Left colon (tissue), 2 donors: ENCODE data around the gene EFNA2. TPM values are rescaled to one million over a fixed set of nuclear protein-coding genes. Genes with fewer than 3 reads are reported as not detected.

Source experiments
- ATAC-seq: fragments of 200-7000 bp; cut with Tn5 transposase; one replicate; pipeline ENCODE4 v1.9.1; 2020; ENCODE audit warnings: mild to moderate bottlenecking, moderate library complexity
- DNase-seq, 2 donors: peaks; one replicate each; pipeline ENCODE4 v3.0.0-alpha.2; 2020
- intact Hi-C, 2 donors: fragments of 100-400 bp; cut with DNase I in 1 of 2; cut with micrococcal nuclease in 1 of 2; formaldehyde crosslinking; loops; one replicate each; pipeline versions ENCODE4 v1.11.2 to v1.14.0; 2022; cut with DNase I, micrococcal nuclease
- total RNA-seq, 2 donors: library from RNA; stranded (reverse); fragmentation: NEBNext Ultra II Directional; extraction: Animal tissue kit (Norgen Biotek cat#: 25700); gene quantifications; one replicate each; pipeline ENCODE4 v1.2.1, GENCODE V29; 2021
- donor health status: DM: no; HTN: no; CAD: no.
- donor health status: DM: yes; HTN: yes; CAD: no.

The EFNA2 gene
- total RNA-seq, 2 donors from 2014 or later = 83.8 to 85.4 TPM

DNA sequence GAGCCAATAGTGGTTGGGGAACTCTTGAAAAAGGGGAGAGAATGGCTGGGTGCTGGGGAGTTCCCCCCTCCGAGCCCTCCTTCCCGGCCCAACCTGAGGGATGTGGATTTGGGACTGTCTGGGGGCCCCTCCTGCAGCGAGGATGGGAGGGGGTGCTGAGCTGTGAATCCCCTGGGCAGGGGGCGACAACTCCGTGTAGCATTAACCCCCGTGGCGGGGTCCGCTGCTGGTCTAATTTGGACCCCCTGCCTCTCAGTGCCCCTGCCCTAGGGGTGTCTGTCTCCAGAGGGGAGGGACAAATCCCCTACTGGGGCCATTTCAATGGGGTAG lies 27.5 kb upstream of the EFNA2 start:
- DNase-seq (no peak), ATAC-seq (no peak)
- intact Hi-C loops = no loop called here

DNA sequence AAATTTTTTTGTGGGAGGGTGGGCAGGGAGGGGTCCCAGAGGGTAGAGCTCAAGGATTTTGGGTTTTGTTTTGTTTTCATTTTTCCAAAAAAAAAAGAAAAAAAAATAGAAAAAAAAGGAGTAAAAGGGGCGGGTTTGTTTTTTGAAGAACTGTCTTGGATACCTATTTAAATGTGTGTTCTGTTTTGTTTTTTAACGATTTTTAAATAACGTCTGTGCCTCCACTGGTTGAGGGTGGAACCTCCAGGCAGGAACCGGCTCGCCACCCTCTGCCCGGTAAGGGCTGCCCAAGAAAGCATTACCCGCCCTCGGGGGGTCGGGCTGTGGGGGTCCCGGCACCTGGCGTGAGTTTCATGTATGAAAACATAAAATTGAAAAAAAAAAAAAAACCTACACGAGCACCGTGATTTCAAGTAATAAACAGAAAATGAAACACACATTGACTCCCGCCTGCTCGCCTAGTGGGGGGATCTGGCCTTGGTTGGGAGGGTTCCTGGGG lies 26.9 kb upstream of the EFNA2 start:
- intact Hi-C loops = no loop called here
- ATAC-seq = no peak
- peak in 1 of 2 donors; percentile 45 for DNase-seq

DNA sequence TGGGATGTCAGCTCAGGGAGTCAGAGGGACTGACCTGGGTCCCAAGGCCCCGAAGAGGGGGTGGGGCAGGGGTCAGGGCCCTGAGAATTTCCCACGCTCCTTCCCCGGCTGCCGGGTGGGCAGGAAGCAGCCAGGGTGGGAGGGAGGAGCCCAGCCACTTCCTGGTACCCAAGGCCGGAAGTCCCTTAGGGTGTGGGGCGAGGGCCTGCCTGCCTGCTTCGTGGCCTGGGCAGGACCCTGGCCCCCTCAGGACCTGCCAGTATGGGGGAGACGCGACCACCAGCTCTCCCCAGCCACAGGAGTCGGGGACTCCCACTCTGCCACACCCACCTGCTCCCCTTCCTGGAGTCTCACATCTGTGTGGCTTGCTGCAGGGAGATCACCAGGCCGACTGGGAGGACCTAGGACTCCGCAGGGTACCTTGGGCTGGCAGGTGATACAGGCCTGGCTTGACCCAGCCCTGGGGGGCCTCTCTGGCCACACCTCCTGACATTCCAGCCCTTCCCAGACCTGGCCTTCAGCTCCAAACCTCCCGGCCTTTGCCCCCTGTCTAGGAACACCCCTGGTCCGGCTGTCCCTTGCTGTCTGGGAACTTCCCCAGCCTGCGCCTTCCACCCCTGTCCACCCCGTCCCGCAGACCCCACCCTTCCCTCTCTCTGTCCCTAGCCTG lies 26.3 kb upstream of the EFNA2 start:
- DNase-seq = peak; percentile 87 to 90
- peak; percentile 38 for ATAC-seq
- intact Hi-C loops = no loop called here

DNA sequence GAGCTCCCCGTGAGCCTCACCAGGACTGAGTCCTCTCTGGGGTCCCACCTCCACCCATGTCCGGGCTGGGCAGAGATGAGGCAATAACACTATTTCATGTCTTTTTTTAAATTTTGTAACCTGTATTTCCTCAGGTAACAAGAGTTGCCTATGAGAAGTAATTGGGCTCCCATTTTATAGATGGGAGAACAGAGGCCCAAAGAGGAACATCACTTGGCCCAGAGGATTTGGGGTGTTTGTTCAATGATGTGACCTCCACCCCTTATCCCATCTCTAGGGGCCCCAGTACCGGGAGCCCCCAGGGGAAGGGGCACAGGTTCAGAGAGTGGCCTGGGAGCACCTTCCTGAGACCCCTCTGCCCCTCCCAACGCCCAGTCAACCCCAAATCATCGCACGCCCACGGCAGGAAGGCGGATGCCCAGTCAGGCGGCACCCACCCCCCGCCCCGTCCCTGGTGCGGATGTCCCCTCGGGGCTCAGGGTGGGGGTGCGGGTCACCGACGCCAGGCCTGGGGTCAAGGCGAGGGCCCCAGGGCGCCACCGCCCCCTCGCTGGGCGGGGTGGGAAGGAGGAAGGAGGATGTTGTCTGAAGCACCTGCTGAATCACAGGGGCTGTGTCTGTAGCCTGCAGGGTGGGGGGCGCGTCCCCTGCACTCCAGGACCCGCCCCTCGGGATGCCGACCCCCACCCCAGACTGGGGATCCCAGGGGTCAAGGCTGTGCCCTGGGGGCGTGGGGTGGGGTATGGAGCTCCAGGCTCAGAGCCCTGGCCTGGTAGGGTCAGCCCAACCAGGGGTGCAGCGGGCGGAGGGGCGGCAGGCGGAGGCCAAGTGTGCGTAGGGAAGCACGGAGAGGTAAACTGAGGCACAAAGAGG lies 25.6 kb upstream of the EFNA2 start:
- ATAC-seq = peak; percentile 7
- intact Hi-C loops = no loop called here
- peak in 1 of 2 donors; percentile 68 for DNase-seq

DNA sequence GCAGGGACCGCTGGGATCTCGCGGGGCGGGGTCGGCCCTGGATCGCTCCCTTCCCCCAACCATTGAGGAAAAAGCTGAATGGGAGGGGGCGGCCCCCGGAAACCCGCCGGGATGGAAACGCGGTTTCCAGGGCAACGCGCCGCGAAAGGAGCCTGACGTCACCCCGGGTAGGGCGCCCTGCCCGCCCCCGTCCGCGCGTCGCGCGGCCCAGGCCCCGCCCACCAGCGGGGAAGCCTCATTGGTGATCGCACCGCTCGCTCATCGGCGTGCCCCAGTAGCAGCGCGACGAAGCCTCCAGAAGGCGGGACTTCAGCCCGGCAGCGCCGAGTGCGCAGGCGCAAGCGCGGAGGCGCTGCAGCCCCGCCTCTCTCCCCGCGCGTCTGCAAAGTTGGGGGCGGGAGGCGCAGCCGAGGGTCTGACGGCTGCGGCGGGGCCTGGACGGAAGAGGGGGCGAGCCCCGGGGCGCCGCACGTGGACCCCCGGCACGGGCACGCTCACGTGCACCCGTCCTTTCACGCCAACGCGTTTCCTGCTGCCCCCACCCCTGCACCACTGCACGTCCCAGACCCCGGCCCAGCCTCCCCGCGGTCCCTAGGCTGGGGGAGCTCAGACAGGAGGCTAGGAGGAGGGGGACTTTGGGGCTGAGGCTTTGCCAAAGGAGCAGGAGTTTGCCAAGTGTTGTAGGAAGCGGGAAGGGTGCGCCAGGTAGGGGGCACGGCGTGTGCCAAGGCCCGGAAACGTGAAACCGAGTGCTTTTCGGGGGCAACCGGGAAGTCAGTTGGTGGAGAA lies 24.7 kb upstream of the EFNA2 start:
- DNase-seq = peak; percentile 95 to 97
- ATAC-seq = peak; percentile 59
- intact Hi-C loops = no loop called here

DNA sequence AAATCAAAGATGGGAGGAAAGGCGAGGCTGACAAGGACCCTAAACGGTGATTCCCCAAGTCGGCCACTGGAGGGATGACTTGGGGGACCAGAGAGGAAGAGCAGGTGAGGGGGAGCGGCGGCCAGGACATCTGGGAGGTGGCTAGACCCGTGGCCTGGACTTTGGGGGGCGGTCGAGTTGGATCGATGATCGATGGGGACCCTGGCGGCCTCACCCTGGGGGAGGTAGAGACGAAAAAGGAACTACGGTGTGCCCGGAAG lies 24.2 kb upstream of the EFNA2 start:
- ATAC-seq (no peak), DNase-seq (no peak)
- intact Hi-C loops = no loop called here

DNA sequence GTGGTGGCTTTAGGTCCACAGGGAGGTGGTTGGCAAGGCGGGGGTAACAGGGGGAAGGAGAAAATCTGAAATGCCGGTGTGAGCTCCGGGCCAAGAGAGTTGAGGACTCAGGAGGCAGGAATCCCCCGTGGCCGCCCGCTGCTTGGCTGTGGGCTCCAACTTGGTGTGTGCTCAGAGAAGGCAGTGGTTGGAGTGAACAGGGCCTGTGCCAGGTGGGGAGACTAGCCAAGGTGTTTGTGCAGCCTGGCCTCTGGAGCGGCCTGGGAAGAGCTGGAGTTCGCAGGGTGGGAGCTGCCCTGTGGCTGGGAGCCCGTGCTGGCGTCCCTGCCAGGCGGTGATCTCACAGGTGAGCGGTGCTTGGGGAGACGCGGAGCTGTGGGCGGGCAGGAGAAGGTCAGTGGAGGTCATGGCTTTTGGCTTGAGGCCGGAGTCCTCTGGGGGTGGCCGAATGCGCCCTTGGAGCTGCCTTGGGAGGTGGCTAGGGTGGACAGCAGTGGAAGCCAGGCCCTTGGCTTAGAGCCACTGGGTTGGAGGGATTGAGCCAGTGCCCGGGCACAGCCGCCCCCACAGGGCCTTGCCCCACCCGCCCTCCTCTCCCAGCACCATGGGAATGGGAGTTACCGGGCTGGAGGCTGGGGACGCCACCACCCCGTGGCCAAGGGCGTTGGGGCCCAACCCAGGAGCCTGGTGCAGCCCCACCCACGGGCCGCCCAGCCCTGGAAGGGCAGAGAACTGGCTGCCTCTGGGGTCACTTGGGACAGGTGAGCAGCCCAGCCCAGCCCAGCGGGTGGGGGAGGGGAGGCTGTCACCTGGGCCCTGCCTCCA lies 23.7 kb upstream of the EFNA2 start:
- intact Hi-C loops = no loop called here

DNA sequence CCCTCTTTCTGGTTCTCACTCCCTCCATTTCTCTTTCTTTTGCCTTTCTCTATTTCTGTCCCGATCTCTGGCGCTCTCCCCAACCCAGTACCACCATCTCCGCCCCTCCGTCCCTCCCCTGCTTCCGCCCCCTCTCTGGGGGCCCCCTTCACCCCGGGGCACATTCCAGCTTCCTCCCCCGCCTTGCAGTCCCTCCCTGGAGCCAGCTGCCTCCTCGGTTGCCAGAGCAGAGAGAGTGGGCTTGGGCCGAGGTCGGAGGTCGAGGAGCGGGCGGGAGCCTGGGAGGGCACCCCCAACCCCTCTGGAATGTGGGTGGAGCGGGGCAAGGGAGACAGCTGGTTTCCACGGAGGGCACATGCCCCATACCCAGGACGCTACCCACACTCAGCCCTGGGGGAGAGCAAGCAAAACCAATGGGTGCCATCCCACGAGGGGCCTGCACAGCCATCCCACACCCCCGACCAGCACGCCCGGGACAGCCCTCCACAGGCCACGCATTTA lies 23.0 kb upstream of the EFNA2 start:
- no peak for ATAC-seq
- DNase-seq = no peak
- intact Hi-C loops = no loop called here

More for the DNA sequence above, 23.7 kb upstream of the EFNA2 start:
- DNase-seq (peak; percentile 94 to 95), ATAC-seq (peak; percentile 53)

DNA sequence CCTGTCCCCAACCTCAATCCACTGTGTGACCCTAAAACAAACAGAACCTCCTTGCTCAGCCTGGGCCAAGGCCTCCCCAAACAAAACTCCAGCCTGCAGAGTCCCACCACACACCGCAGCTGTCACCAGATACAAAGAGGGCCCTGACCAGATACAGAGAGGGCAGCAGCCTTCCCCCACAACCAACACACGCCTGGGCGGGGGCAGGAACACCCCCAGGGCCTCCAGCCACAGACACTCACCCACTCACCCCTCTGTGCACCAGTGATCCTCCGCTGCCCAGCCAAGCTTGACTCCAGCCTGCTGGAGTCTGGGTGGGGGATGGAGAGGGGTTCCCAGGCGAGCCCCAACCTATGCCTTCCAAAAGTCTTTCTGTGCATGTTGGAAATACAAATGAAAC lies 22.5 kb upstream of the EFNA2 start:
- ATAC-seq (no peak), DNase-seq (no peak)
- intact Hi-C loops = no loop called here

DNA sequence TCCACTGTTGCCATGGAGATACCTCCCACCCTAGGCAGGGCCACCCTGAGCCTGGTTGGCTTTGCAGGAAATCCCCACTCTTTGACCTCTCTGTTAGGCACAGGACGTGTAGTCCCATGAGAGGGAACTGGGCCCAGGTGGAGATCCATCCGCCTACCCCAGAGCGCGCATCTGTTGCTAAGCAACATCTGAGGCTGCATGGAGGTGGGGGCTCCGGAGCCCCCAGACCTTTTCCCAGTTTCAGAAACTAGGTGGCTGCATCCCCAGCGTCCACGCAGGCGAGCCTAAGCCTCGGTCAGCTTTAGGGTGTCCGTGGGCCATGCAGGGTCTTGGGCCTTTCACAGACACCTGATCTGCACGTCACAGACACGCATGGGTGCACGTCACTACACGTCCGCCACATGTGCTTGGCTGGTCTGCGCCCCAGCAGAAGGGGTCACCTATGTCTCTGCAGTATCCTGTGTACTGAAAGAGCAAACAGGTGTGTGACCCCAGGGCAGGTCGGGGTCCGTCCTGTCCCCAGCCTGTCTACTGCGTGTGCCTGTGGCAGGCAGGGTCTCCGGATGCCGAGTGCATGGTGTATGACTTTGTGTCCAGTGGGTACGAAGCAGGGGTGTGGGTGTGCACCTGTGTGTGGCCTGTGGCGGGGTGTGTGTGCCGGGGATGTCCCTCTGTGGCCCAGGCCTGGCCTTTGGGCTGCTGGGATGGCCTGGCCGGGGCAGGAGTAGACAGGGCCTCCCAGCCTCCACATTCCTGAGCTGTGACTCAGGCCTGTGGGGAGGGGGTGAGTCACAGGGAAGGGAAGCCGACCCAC lies 20.7 kb upstream of the EFNA2 start:
- DNase-seq (peak; percentile 60 to 80), ATAC-seq (no peak)
- intact Hi-C loops = no loop called here

DNA sequence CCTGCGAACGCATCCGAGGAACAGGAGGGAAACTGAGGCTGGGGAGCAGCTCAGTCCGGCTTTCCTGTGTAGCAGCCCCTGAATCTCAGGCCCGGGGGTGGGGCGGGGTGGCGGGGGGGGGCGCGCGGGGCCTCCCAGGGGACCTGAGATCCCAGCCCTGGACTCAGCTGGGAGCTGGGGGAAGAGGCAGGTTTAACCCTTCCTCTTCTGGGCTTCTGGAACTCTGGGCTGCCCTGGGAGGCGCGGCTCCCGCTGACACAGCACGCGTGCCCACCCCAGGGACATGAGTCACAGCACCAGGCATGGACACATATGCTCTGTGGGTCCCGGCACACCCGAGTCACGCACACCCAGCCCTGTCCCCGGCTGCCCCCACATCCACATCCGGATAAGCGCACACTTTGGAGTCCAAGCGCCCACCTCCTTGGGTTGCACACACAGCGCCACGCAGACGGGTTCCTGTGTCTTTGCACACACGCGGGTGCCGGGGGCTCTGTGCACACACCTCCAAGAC lies 20.0 kb upstream of the EFNA2 start:
- no peak for ATAC-seq

DNA sequence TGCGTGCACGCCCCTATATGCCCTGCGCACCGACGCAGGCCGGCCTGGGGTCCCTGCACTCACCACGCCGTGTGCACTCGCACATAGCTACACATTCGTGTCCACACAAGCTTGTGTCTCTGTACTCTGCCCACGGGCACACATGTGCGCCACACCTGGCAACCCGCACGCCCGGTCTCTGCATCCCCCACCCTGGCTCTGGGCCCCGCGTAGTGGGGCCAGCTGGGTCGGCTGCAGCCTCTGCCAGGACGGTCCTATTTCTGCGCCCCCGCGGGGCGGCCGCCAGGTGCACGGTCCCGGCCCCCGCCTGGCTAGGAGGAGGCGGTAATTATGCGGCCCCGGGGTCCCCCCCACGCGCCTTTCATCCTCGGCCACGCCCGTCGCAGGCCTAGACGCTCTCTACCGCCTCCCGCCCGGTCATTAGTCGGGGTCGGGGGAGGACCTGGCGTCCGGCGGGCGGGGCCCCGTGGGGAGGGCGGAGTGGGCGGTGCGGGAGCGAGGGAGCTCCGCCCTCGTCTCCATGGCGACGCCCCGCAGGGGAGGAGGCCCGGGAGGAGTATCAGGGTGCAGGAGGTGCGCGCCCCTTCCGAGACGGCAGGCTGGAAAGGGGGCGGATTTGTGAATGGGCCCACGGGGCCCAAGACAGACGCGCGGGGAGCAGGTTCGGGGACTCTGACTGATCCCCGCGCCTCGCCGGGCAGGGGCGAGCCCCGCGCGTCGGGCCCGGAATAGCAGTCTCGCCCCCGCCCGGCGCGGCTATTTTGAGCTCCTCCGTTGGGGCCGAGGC lies 19.4 kb upstream of the EFNA2 start:
- ATAC-seq = peak; percentile 51
- DNase-seq = peak; percentile 93 to 95
- intact Hi-C loops = loop anchor here in 1 of 2 donors (2.0 kb wide), 1 partner anchor 22 kb away; no protein-coding TSS in a partner anchor

More for the DNA sequence above, 20.0 kb upstream of the EFNA2 start:
- intact Hi-C loops = loop anchor here in 1 of 2 donors (2.0 kb wide), 1 partner anchor 21 kb away; no protein-coding TSS in a partner anchor
- peak; percentile 66 to 79 for DNase-seq

DNA sequence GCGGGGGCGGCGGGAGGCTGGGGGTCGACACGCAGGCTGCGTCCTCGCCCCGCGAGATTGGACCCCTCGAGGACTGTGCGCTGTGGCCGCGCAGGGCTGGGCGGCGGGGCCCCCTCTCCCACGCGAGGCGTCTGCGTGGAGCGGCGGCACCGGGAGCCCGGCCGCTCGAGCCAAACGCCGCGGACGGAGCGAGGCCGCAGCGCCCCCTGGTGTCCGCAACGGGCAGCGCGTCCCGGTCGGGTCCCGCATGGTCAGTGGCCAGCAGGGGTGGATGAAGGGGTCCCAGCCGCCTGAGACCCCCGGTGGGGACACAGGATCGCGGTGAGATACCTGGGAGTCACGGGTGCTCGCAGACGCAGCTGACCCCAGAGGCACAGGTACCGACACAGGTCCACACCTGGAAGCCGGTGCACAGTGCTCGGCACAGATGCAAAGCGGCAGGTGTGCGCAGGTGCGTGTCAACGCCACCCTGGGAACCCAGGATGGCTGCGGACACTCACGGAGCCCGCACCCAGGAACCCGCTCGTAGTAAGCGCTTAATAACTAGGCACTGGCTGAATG lies 18.7 kb upstream of the EFNA2 start:
- DNase-seq (peak in 1 of 2 donors; percentile 82), ATAC-seq (peak; percentile 15)
- intact Hi-C loops = loop anchor here in 1 of 2 donors (2.0 kb wide), 1 partner anchor 22 kb away; no protein-coding TSS in a partner anchor

DNA sequence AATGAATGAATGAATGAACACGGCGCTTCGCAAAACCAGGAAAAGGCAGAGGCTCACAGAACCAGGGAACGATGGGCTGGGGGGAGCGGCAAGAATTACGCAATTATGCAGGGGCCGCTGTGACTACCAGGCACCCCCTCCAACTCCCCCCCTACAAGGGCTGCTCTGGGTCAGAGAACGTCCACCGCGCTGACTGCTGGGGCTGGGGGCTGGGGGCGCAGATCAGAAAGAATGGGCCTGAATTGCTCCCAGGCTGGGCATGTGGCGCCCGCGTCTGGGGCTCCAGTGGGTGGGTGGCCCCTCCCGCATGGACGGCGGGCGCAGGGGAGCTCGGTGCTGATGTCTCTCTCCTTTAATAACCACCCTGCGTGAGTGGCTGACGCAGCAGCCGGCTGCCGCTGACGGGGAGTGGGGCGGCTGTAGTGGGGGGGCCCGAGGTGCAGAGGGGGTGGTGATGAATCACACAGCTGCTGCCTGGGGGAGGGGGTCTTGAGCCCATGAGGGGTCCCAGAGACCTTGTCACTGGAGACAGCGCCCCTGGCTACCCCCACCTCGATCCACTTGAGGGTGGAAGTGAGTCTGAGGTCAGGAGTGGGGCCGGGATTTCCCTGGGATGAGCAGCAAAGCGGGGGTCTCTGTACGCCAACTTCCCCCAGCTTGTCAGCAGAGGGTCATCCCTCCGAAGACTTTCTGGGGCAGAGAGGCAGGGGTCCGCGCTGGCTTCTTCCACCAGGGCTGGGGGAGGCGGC lies 18.0 kb upstream of the EFNA2 start:
- no peak for DNase-seq
- no peak for ATAC-seq
- intact Hi-C loops = loop anchor here in 1 of 2 donors (2.0 kb wide), 1 partner anchor 23 kb away; no protein-coding TSS in a partner anchor

DNA sequence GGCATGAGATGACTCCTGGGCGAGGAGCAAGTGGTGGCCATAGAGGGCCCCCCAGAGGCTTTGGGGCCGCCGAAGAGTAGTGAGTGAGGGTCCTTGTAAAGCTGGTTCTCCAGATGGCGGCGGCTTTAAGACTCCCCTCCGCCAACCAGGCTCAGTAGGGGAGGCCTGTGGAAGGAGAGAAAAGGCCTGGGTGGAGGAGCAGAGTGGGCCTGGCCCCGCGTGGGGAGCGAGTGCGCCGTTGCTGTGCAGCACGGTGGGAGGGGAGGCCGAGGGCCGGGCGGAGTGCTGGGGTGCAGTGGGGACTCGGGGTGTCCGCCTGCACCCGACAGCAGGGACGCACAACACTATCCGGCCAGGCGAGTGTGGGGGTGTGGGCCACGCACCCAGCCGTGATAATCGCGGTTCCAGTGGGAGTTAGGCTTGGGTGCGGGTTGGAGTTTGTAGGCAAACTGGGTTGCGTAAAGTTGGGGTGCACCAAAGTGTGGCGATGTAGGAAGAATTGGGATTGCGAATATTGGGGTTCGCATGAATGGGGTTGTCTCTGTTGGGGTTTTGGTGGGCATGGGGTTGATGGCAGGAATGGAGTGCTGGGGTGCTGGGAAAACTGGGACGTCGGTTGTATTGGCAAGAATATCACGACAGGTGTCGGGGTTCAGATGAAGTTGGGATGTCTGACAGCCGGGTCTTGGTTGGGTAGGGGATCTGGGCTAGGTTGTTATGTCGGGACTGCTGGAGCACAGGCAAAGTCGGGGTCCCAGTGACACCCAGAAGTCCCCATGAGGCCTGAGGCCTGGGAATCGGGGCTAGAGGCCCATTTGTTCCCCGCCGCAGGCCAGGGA lies 17.2 kb upstream of the EFNA2 start:
- no peak for DNase-seq
- no peak for ATAC-seq
- intact Hi-C loops = no loop called here
